IMR-90 (cell line): ENCODE results near the gene NAA30. TPM values are rescaled to one million over a fixed set of nuclear protein-coding genes. Genes with fewer than 3 reads are reported as not detected.
A peak's percentile ranks its signal among the peaks of the same experiment; 100 is the strongest.

Experiments
- ATAC-seq: fragments of 200-7000 bp; cut with Tn5 transposase; 2 replicates; pipeline ENCODE4 v1.9.1; 2020; ENCODE audit warnings: low read depth, mild to moderate bottlenecking, moderate library complexity
- BruUV-seq: library from RNA; stranded (reverse); fragments of 400-500 nt; replicated peaks from 2 replicates; lab custom pipeline; 2021; lab: Mats Ljungman, UMichigan
- CTCF ChIA-PET: fragments of 300-600 bp; formaldehyde crosslinking; extraction: SDS; loops from one replicate; lab custom pipeline; 2021; ENCODE audit warnings: antibody characterized with exemption; lab: Yijun Ruan, JAX
- POLR2A ChIA-PET: fragments of 300-600 bp; sonication (Branson Sonifier 250); formaldehyde crosslinking; loops from one replicate; lab custom pipeline; 2022; ENCODE audit warnings: antibody characterized with exemption; ENCODE audit not compliant: unreplicated experiment; lab: Charles Lee
- DNase-seq: peaks from one replicate; pipeline ENCODE4 v3.0.0; 2013
- H2AFZ ChIP-seq: replicated peaks from 2 replicates; pipeline ENCODE3; 2013; ENCODE audit warnings: low read length, mild to moderate bottlenecking; ENCODE audit not compliant: poor library complexity
- H2AK5ac ChIP-seq: 2 replicates; pipeline ENCODE4 v1.6.1; 2013; ENCODE audit warnings: low read depth, low read length, inconsistent platforms
- H2AK9ac ChIP-seq: replicated peaks from 2 replicates; pipeline ENCODE3; 2013; ENCODE audit warnings: mild to moderate bottlenecking, low read depth, low read length, moderate library complexity; ENCODE audit not compliant: poor library complexity
- H2BK120ac ChIP-seq: 2 replicates; pipeline ENCODE4 v1.6.1; 2013; ENCODE audit warnings: low read depth, low read length, inconsistent platforms
- H2BK15ac ChIP-seq: 3 replicates; pipeline ENCODE4 v1.6.1; 2013; ENCODE audit warnings: low read depth, low read length, inconsistent platforms
- H2BK20ac ChIP-seq: 2 replicates; pipeline ENCODE4 v1.6.1; 2013; ENCODE audit warnings: low read depth, mild to moderate bottlenecking, inconsistent platforms, low read length, moderate library complexity
- H2BK5ac ChIP-seq: 2 replicates; pipeline ENCODE4 v1.6.1; 2013; ENCODE audit warnings: mild to moderate bottlenecking, low read depth, low read length, inconsistent platforms; ENCODE audit not compliant: poor library complexity, severe bottlenecking
- H3K14ac ChIP-seq: replicated peaks from 2 replicates; pipeline ENCODE4 v1.6.1; 2013; ENCODE audit warnings: low read depth, low read length, inconsistent platforms
- H3K18ac ChIP-seq: 2 replicates; pipeline ENCODE4 v1.6.1; 2013; ENCODE audit warnings: low read depth, low read length, control low read depth
- H3K23ac ChIP-seq: 2 replicates; pipeline ENCODE4 v1.6.1; 2013; ENCODE audit warnings: low read depth, low read length, inconsistent platforms
- H3K27ac ChIP-seq: 2 replicates; pipeline ENCODE4 v1.5.1; 2013; ENCODE audit warnings: mild to moderate bottlenecking, control low read depth, low read length; ENCODE audit not compliant: insufficient read depth
- H3K27me3 ChIP-seq: 2 replicates; pipeline ENCODE4 v1.6.1; 2013; ENCODE audit warnings: low read length; ENCODE audit not compliant: control insufficient read depth, insufficient read depth
- H3K36me3 ChIP-seq: 2 replicates; pipeline ENCODE4 v1.6.1; 2013; ENCODE audit warnings: low read length, mixed read lengths; ENCODE audit not compliant: control insufficient read depth, insufficient read depth
- H3K4ac ChIP-seq: 2 replicates; pipeline ENCODE4 v1.6.1; 2013; ENCODE audit warnings: low read depth, low read length, inconsistent platforms
- H3K4me1 ChIP-seq: 2 replicates; pipeline ENCODE4 v1.6.1; 2013; ENCODE audit warnings: low read length, mixed read lengths; ENCODE audit not compliant: control insufficient read depth, insufficient read depth
- H3K4me2 ChIP-seq: 2 replicates; pipeline ENCODE4 v1.6.1; 2013; ENCODE audit warnings: low read depth, mild to moderate bottlenecking, control low read depth, low read length, moderate library complexity
- H3K4me3 ChIP-seq: 2 replicates; pipeline ENCODE4 v1.5.1; 2013; ENCODE audit warnings: low read depth, mild to moderate bottlenecking, control low read depth, low read length, moderate library complexity; ENCODE audit not compliant: insufficient read depth
- H3K56ac ChIP-seq: 2 replicates; pipeline ENCODE4 v1.6.1; 2013; ENCODE audit warnings: low read length, inconsistent platforms; ENCODE audit not compliant: insufficient read depth; ENCODE audit errors: extremely low read depth
- H3K79me1 ChIP-seq, 2 experiments: 2 replicates each; pipeline ENCODE4 v1.6.1; 2013; ENCODE audit warnings: low read length in 2 of 2, inconsistent platforms in 1 of 2, low read depth in 1 of 2
- H3K9ac ChIP-seq: 2 replicates; pipeline ENCODE4 v1.6.1; 2013; ENCODE audit warnings: low read depth, low read length, control low read depth
- H3K9me1 ChIP-seq: 2 replicates; pipeline ENCODE4 v1.6.1; 2013; ENCODE audit warnings: low read length, inconsistent platforms; ENCODE audit not compliant: insufficient read depth
- H3K9me3 ChIP-seq: 2 replicates; pipeline ENCODE4 v1.6.1; 2013; ENCODE audit warnings: low read length; ENCODE audit not compliant: control insufficient read depth, insufficient read depth
- H4K20me1 ChIP-seq: 2 replicates; pipeline ENCODE4 v1.6.1; 2013; ENCODE audit warnings: low read length, inconsistent platforms; ENCODE audit not compliant: insufficient read depth
- H4K5ac ChIP-seq: 2 replicates; pipeline ENCODE4 v1.6.1; 2013; ENCODE audit warnings: mild to moderate bottlenecking, low read depth, low read length, control low read depth
- H4K8ac ChIP-seq, 2 experiments: 2 replicates each; pipeline ENCODE4 v1.6.1; 2013; ENCODE audit warnings: low read depth in 2 of 2, low read length in 2 of 2, control low read depth in 1 of 2, inconsistent platforms in 1 of 2
- H4K91ac ChIP-seq: 2 replicates; pipeline ENCODE4 v1.6.1; 2013; ENCODE audit warnings: low read depth, low read length, inconsistent platforms; ENCODE audit not compliant: insufficient read depth
- BHLHE40 ChIP-seq: fragments of 150-350 bp; IDR thresholded peaks from 2 replicates; pipeline ENCODE4 v1.6.1; 2016; ENCODE audit warnings: mild to moderate bottlenecking, low read depth, low read length
- CEBPB ChIP-seq: IDR thresholded peaks from 2 replicates; pipeline ENCODE4 v1.6.1; 2012; ENCODE audit warnings: low read depth, low read length, improper control_type of control experiment
- CHD1 ChIP-seq: IDR thresholded peaks from 2 replicates; pipeline ENCODE4 v1.6.1; 2012; ENCODE audit warnings: low read depth, low read length, improper control_type of control experiment
- CTCF ChIP-seq: conservative IDR thresholded peaks from 2 replicates; pipeline ENCODE4 v1.5.1; 2012; ENCODE audit warnings: mild to moderate bottlenecking, low read depth, low read length, improper control_type of control experiment
- ELK1 ChIP-seq: fragments of 150-350 bp; IDR thresholded peaks from 2 replicates; pipeline ENCODE4 v1.6.1; 2016; ENCODE audit warnings: low read depth, mild to moderate bottlenecking, low read length, moderate library complexity, borderline replicate concordance
- MAFK ChIP-seq: IDR thresholded peaks from 2 replicates; pipeline ENCODE4 v1.6.1; 2012; ENCODE audit warnings: low read depth, low read length, improper control_type of control experiment
- MAZ ChIP-seq: IDR thresholded peaks from 2 replicates; pipeline ENCODE4 v1.6.1; 2012; ENCODE audit warnings: low read depth, mild to moderate bottlenecking, low read length, improper control_type of control experiment, moderate library complexity, borderline replicate concordance
- MXI1 ChIP-seq: IDR thresholded peaks from 2 replicates; pipeline ENCODE4 v1.6.1; 2012; ENCODE audit warnings: low read depth, mild to moderate bottlenecking, low read length, moderate library complexity, borderline replicate concordance
- NFE2L2 ChIP-seq: fragments of 150-350 bp; IDR thresholded peaks from 2 replicates; pipeline ENCODE4 v1.6.1; 2016; ENCODE audit warnings: low read depth, mild to moderate bottlenecking, low read length
- POLR2A ChIP-seq: IDR thresholded peaks from 2 replicates; pipeline ENCODE4 v1.6.1; 2012; ENCODE audit warnings: mild to moderate bottlenecking, low read depth, low read length
- RAD21 ChIP-seq: IDR thresholded peaks from 2 replicates; pipeline ENCODE4 v1.6.1; 2012; ENCODE audit warnings: low read length, improper control_type of control experiment
- RCOR1 ChIP-seq: IDR thresholded peaks from 2 replicates; pipeline ENCODE4 v1.6.1; 2012; ENCODE audit warnings: mild to moderate bottlenecking, low read length, improper control_type of control experiment; ENCODE audit not compliant: insufficient replicate concordance
- RFX5 ChIP-seq: IDR thresholded peaks from 2 replicates; pipeline ENCODE4 v1.8.0; 2012; ENCODE audit warnings: low read depth, mild to moderate bottlenecking, low read length, moderate library complexity
- SMC3 ChIP-seq: fragments of 150-350 bp; IDR thresholded peaks from 2 replicates; pipeline ENCODE4 v1.6.1; 2016; ENCODE audit warnings: low read depth, mild to moderate bottlenecking, antibody characterized with exemption, low read length, moderate library complexity
- USF2 ChIP-seq: fragments of 150-350 bp; IDR thresholded peaks from 2 replicates; pipeline ENCODE4 v1.6.1; 2017; ENCODE audit warnings: mild to moderate bottlenecking, antibody characterized with exemption, low read length, low read depth
- WGBS, 2 experiments: methylation state at CpG; one replicate each; pipeline versions ENCODE4 v1.1.5 to v1.1.7; 2013; ENCODE audit warnings: missing lambda C conversion rate in 2 of 2; ENCODE audit not compliant: insufficient read length in 1 of 2; ENCODE audit errors: extremely low coverage in 2 of 2; 5-methylcytosine and 5-hydroxymethylcytosine counted together
- dilution Hi-C: fragments of 300-500 bp; cut with HindIII; formaldehyde crosslinking; loops from one replicate; pipeline ENCODE4 v1.14.3; 2018; ENCODE audit warnings: low sequenced_read_pairs; ENCODE audit not compliant: unreplicated experiment
- in situ Hi-C: fragments of 300-500 bp; cut with MboI; formaldehyde crosslinking; loops from 3 replicates; pipeline ENCODE4 v1.14.3; 2019; ENCODE audit warnings: low sequenced_read_pairs, inconsistent platforms, mixed read lengths
- intact Hi-C: fragments of 100-400 bp; cut with micrococcal nuclease; formaldehyde crosslinking; loops from 2 replicates; pipeline ENCODE4 v1.10.0; 2022
- polyA plus RNA-seq, 3 experiments: library from polyadenylated mRNA; depleted of rRNA; stranded (reverse); fragments of >200 nt; gene quantifications; 2 replicates each; pipeline ENCODE4 v1.2.3, GENCODE V29; 2012; ENCODE audit warnings: low replicate concordance in 1 of 3
- total RNA-seq: library from RNA; depleted of rRNA; stranded (reverse); fragments of >200 nt; gene quantifications from 2 replicates; pipeline ENCODE4 v1.2.3, GENCODE V29; 2012

Gene NAA30
- total and polyA plus RNA-seq, 2 of the 4 experiments (the other 2 are of a cell fraction) = 5.8 to 24.4 TPM

- Histone ChIP-seq H3K4me3 (no peak overlapping the region), H2BK120ac (no peak overlapping the region), H2AFZ (no peak overlapping the region), H4K5ac (no peak overlapping the region; the same call in 1 of the 2 replicates), H3K27me3 (no peaks in the 10 kb centered on the region), H3K9me3 (no peaks in the 10 kb centered on the region), H4K8ac (no peak overlapping the region), H3K14ac (no peak overlapping the region), H3K4ac (no peak overlapping the region), H3K56ac (no peak overlapping the region), H3K27ac (no peak overlapping the region), H4K20me1 (no peaks in the 10 kb centered on the region), H2AK9ac (no peak overlapping the region), H3K79me1 (peaks cover 13 to 37% of the 10 kb centered on the region in 2 experiments), H3K36me3 (peaks cover 14% of the 10 kb centered on the region), H2BK15ac (no peak overlapping the region), H3K4me2 (peak overlapping the region; percentile 30; the same call in 1 of the 2 replicates), H3K9me1 (peaks cover 3% of the 10 kb centered on the region; the same call in 1 of the 2 replicates), H4K91ac (no peak overlapping the region), H3K4me1 (peaks cover 1% of the 10 kb centered on the region; the same call in 1 of the 2 replicates), H3K23ac (no peak overlapping the region), H3K9ac (no peak overlapping the region), H3K18ac (no peak overlapping the region), H2BK5ac (no peak overlapping the region), H2BK20ac (no peak overlapping the region), H2AK5ac (no peak overlapping the region)
- DNase-seq (no peak), ATAC-seq (no peak)
- TF ChIP-seq ELK1 (no peak), CEBPB (no peak), MAZ (no peak), CHD1 (no peak), CTCF (no peak), USF2 (no peak), RAD21 (no peak), NFE2L2 (no peak), POLR2A (no peak), BHLHE40 (no peak), MXI1 (no peak), SMC3 (no peak), RFX5 (no peak), RCOR1 (no peak), MAFK (no peak)
- ChIA-PET CTCF (interaction anchor here (0.7 kb wide), 1 partner anchor 564 kb away, joined by 4 read pairs; no protein-coding TSS in a partner anchor), POLR2A (no interaction called here)
- in situ Hi-C loops = no loop called here
- no TSS peak for BruUV-seq
- dilution Hi-C loops = no loop called here
- intact Hi-C loops = no loop called here
- WGBS, 2 experiments = 100% methylated on average over 1 of the region's 2 CpGs; no CpG with 5 or more reads in 1 of the 2 experiments
Observed at GRCh38 chr14:57401501-57401900, 11.1 kb downstream of the NAA30 start.
